Left cardiac atrium (tissue), 4 donors: Measurements from ENCODE around the gene SUGP2. TPM values are rescaled to one million over a fixed set of nuclear protein-coding genes. Genes with fewer than 3 reads are reported as not detected.

Experiments
- ATAC-seq, 2 donors: fragments of 200-7000 bp; cut with Tn5 transposase; one replicate each; pipeline ENCODE4 v1.9.1; 2020; ENCODE audit warnings: mild to moderate bottlenecking in 2 of 2, moderate library complexity in 2 of 2
- DNase-seq: peaks from one replicate; pipeline ENCODE4 v3.0.0-alpha.2; 2020
- intact Hi-C, 2 donors: fragments of 100-400 bp; cut with DNase I; formaldehyde crosslinking; loops; one replicate each; pipeline versions ENCODE4 v1.14.1 to v1.15.1; 2022 to 2023
- total RNA-seq, 2 donors: library from RNA; stranded (reverse); fragmentation: NEBNext Ultra II Directional; extraction: Animal tissue kit (Norgen Biotek cat#: 25700); gene quantifications; one replicate each; pipeline ENCODE4 v1.2.1, GENCODE V29; 2021
- donor health status: DM: no; HTN: yes; CAD: no.
- donor health status: DM: no; HTN: yes; CAD: no; lungs with severe emphysema.
- donor health status: DM: yes; HTN: yes; CAD: no.
- donor health status: Dilated cardiomyopathy.

The SUGP2 gene
- total RNA-seq, 2 donors from 2014 or later: 59.7 to 63.7 TPM

GRCh38 chr19:19061506-19061905 is 28.2 kb upstream of the SUGP2 start:
- intact Hi-C loops: no loop called here
- DNase-seq (peak; percentile 38), ATAC-seq (no peak)

- no peak for ATAC-seq
- DNase-seq: no peak
- intact Hi-C loops: loop anchor here in 1 of 2 donors (5.0 kb wide), 1 partner anchor 82 kb away; no protein-coding TSS in a partner anchor
These were observed 26.7 kb upstream of the SUGP2 start for GRCh38 chr19:19059837-19060611.

GRCh38 chr19:19059018-19059836 is 25.9 kb upstream of the SUGP2 start:
- ATAC-seq: no peak
- intact Hi-C loops: loop anchor here in 1 of 2 donors (5.0 kb wide), 1 partner anchor 83 kb away; no protein-coding TSS in a partner anchor
- DNase-seq: no peak

- DNase-seq (no peak), ATAC-seq (no peak)
- intact Hi-C loops: loop anchor here in 1 of 2 donors (5.0 kb wide), 1 partner anchor 85 kb away; no protein-coding TSS in a partner anchor
These were observed 24.4 kb upstream of the SUGP2 start for GRCh38 chr19:19057720-19058119.

GRCh38 chr19:19057317-19057716 is 24.0 kb upstream of the SUGP2 start:
- no peak for DNase-seq
- intact Hi-C loops: loop anchor here in 1 of 2 donors (5.0 kb wide), 1 partner anchor 85 kb away; no protein-coding TSS in a partner anchor
- ATAC-seq: no peak

- intact Hi-C loops: loop anchor here in 1 of 2 donors (5.0 kb wide), 1 partner anchor 86 kb away; no protein-coding TSS in a partner anchor
- no peak for DNase-seq
- ATAC-seq: no peak
These were observed 23.4 kb upstream of the SUGP2 start for GRCh38 chr19:19056636-19057275.

GRCh38 chr19:19055701-19056100 is 22.4 kb upstream of the SUGP2 start:
- DNase-seq (no peak), ATAC-seq (no peak)
- intact Hi-C loops: loop anchor here in 1 of 2 donors (5.0 kb wide), 1 partner anchor 87 kb away; no protein-coding TSS in a partner anchor

GRCh38 chr19:19054939-19055440 is 21.7 kb upstream of the SUGP2 start:
- intact Hi-C loops: loop anchor here in 1 of 2 donors (5.0 kb wide), 1 partner anchor 87 kb away; no protein-coding TSS in a partner anchor
- no peak for DNase-seq
- no peak for ATAC-seq

- intact Hi-C loops: no loop called here
- DNase-seq (no peak), ATAC-seq (no peak)
These were observed 21.1 kb upstream of the SUGP2 start for GRCh38 chr19:19054315-19054938.

- peak; percentile 52 to 72 for ATAC-seq
- intact Hi-C loops: loop anchor here in 1 of 2 donors (2.0 kb wide), 1 partner anchor 85 kb away; the partner anchor contains the start of gene TMEM161A
- DNase-seq: peak; percentile 73
These were observed 20.4 kb upstream of the SUGP2 start for GRCh38 chr19:19053508-19054314.

- ATAC-seq (no peak), DNase-seq (no peak)
These were observed 19.6 kb upstream of the SUGP2 start for GRCh38 chr19:19052921-19053320.

GRCh38 chr19:19051478-19052213 is 18.3 kb upstream of the SUGP2 start:
- DNase-seq: no peak
- intact Hi-C loops: loop anchor here in 1 of 2 donors (2.0 kb wide), 1 partner anchor 87 kb away; the partner anchor contains the start of gene TMEM161A
- ATAC-seq: no peak

More at GRCh38 chr19:19052921-19053320, 19.6 kb upstream of the SUGP2 start:
- intact Hi-C loops: loop anchor here in 1 of 2 donors (2.0 kb wide), 1 partner anchor 86 kb away; the partner anchor contains the start of gene TMEM161A

- intact Hi-C loops: no loop called here
- DNase-seq (no peak), ATAC-seq (no peak)
These were observed 17.4 kb upstream of the SUGP2 start for GRCh38 chr19:19050731-19051130.

GRCh38 chr19:19050104-19050503 is 16.8 kb upstream of the SUGP2 start:
- intact Hi-C loops: no loop called here
- DNase-seq (no peak), ATAC-seq (no peak)

GRCh38 chr19:19049406-19049805 is 16.1 kb upstream of the SUGP2 start:
- intact Hi-C loops: no loop called here
- DNase-seq: no peak

GRCh38 chr19:19043881-19044280 is 10.6 kb upstream of the SUGP2 start:
- intact Hi-C loops: no loop called here
- no peak for DNase-seq
- ATAC-seq: no peak

More at GRCh38 chr19:19049406-19049805, 16.1 kb upstream of the SUGP2 start:
- no peak for ATAC-seq

- no peak for ATAC-seq
These were observed 10.2 kb upstream of the SUGP2 start for GRCh38 chr19:19043481-19043880.

More at GRCh38 chr19:19043481-19043880, 10.2 kb upstream of the SUGP2 start:
- intact Hi-C loops: no loop called here
- DNase-seq: no peak
